GM12878 (cell line): ENCODE data around the gene ADGRE3.

Source experiments
- CHD2 ChIP-seq: IDR thresholded peaks from 2 replicates; pipeline ENCODE4 v1.6.1; 2011; ENCODE audit warnings: low read depth, low read length, improper control_type of control experiment, borderline replicate concordance
- CREB1 ChIP-seq: IDR thresholded peaks from 2 replicates; pipeline ENCODE4 v1.6.1; 2012; ENCODE audit warnings: low read depth, mild to moderate bottlenecking, inconsistent platforms
- CTCF ChIP-seq, 3 experiments: IDR thresholded peaks in 2 of 3; conservative IDR thresholded peaks in 1 of 3; 2 replicates each; pipeline ENCODE4 v1.5.1; 2011; ENCODE audit warnings: low read depth in 3 of 3, low read length in 3 of 3, mild to moderate bottlenecking in 3 of 3, control low read depth in 2 of 3, moderate library complexity in 2 of 3, inconsistent platforms in 1 of 3, mixed read lengths in 1 of 3; ENCODE audit not compliant: control insufficient read depth in 2 of 3, insufficient read depth in 1 of 3; ENCODE audit errors: extremely low read depth in 1 of 3
- EP300 ChIP-seq, 2 experiments: fragments of 150-350 bp in 1 of 2; IDR thresholded peaks; 2 replicates each; pipeline ENCODE4 v1.6.1; 2011 to 2012; ENCODE audit warnings: low read depth in 2 of 2, low read length in 2 of 2, borderline replicate concordance in 1 of 2, improper control_type of control experiment in 1 of 2, inconsistent platforms in 1 of 2; ENCODE audit not compliant: control insufficient read depth in 1 of 2
- EZH2 ChIP-seq: IDR thresholded peaks from 2 replicates; pipeline ENCODE4 v1.6.1; 2012; ENCODE audit warnings: low read depth, mild to moderate bottlenecking, control low read depth, inconsistent platforms, low read length, borderline replicate concordance; ENCODE audit not compliant: control insufficient read depth
- HDAC6 ChIP-seq: fragments of 200-600 bp; sonication (generic); IDR thresholded peaks from one replicate; pipeline ENCODE4 v1.8.0; 2017; ENCODE audit warnings: antibody characterized with exemption; ENCODE audit not compliant: unreplicated experiment
- REST ChIP-seq: IDR thresholded peaks from 2 replicates; pipeline ENCODE4 v1.6.1; 2012; ENCODE audit warnings: mild to moderate bottlenecking, low read depth, low read length
- SIN3A ChIP-seq: IDR thresholded peaks from 2 replicates; pipeline ENCODE4 v1.6.1; 2012; ENCODE audit warnings: low read depth, low read length, improper control_type of control experiment
- USF1 ChIP-seq: IDR thresholded peaks from 2 replicates; pipeline ENCODE4 v1.6.1; 2011; ENCODE audit warnings: borderline replicate concordance, low read depth, mild to moderate bottlenecking, moderate library complexity, mixed read lengths, low read length; ENCODE audit not compliant: insufficient read depth; ENCODE audit errors: extremely low read length
- ZNF274 ChIP-seq: IDR thresholded peaks from one replicate; pipeline ENCODE4 v1.8.0; 2011; ENCODE audit not compliant: insufficient read length, insufficient read depth
- TF ChIP-seq, protein P1 (sequence below): fragments of 450-650 bp; formaldehyde crosslinking; IDR thresholded peaks from 2 replicates; pipeline ENCODE4 v1.4.0; 2022; ENCODE audit warnings: mild to moderate bottlenecking, moderate library complexity

GRCh38 chr19:14719162-14719561, 44.5 kb upstream of the ADGRE3 start:
- TF ChIP-seq HDAC6 = no peak
- TF ChIP-seq USF1 = no peak
- no peak for TF ChIP-seq REST
- no peak for TF ChIP-seq EZH2
- TF ChIP-seq EP300 (IDR thresholded peaks at IDR 0.05; ENCODE audit: borderline replicate concordance in 1 of 2, control insufficient read depth in 1 of 2, low read depth in 2 of 2, low read length in 2 of 2) = no peak
- no peak for TF ChIP-seq CTCF (IDR thresholded peaks at IDR 0.05 in 2 of 3, conservative IDR thresholded peaks at IDR 0.05 in 1 of 3; ENCODE audit: control insufficient read depth in 2 of 3, extremely low read depth in 1 of 3, insufficient read depth in 1 of 3, low read depth in 3 of 3, low read length in 3 of 3)
- TF ChIP-seq SIN3A = no peak
- no peak for TF ChIP-seq ZNF274
- TF ChIP-seq CHD2 = no peak
- TF ChIP-seq, protein P1, sequence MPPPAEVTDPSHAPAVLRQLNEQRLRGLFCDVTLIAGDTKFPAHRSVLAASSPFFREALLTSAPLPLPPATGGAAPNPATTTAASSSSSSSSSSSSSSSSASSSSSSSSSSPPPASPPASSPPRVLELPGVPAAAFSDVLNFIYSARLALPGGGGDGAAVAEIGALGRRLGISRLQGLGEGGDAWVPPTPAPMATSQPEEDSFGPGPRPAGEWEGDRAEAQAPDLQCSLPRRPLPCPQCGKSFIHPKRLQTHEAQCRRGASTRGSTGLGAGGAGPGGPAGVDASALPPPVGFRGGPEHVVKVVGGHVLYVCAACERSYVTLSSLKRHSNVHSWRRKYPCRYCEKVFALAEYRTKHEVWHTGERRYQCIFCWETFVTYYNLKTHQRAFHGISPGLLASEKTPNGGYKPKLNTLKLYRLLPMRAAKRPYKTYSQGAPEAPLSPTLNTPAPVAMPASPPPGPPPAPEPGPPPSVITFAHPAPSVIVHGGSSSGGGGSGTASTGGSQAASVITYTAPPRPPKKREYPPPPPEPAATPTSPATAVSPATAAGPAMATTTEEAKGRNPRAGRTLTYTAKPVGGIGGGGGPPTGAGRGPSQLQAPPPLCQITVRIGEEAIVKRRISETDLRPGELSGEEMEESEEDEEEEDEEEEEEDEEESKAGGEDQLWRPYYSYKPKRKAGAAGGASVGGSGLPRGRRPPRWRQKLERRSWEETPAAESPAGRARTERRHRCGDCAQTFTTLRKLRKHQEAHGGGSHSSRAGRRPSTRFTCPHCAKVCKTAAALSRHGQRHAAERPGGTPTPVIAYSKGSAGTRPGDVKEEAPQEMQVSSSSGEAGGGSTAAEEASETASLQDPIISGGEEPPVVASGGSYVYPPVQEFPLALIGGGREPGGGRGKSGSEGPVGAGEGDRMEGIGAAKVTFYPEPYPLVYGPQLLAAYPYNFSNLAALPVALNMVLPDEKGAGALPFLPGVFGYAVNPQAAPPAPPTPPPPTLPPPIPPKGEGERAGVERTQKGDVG (CRISPR knock-in tag) = no peak
- TF ChIP-seq CREB1 = no peak
